Heart left ventricle (tissue), 16 donors: ENCODE data around the gene EHBP1L1. TPM values are rescaled to one million over a fixed set of nuclear protein-coding genes. Genes with fewer than 3 reads are reported as not detected.
A peak's percentile ranks its signal among the peaks of the same experiment; 100 is the strongest.

Source experiments
- ATAC-seq, 4 donors: fragments of 200-7000 bp; cut with Tn5 transposase; one replicate each; pipeline ENCODE4 v1.9.1; 2020 to 2022; ENCODE audit warnings: moderate library complexity in 4 of 4, mild to moderate bottlenecking in 3 of 4, moderate number of reproducible peaks in 1 of 4
- DNase-seq, 5 donors: peaks; one replicate each; pipeline ENCODE4 v3.0.0-alpha.2; 2020
- H3K27ac ChIP-seq, 12 donors: fragments of 200-600 bp; sonication (generic) in 4 of 12; one replicate each; pipeline versions ENCODE4 v1.5.0 to v1.8.0; 2016 to 2022; ENCODE audit warnings: mild to moderate bottlenecking in 2 of 12
- H3K27me3 ChIP-seq, 9 donors: fragments of 200-600 bp; sonication (generic) in 2 of 9; one replicate each; pipeline versions ENCODE4 v1.5.1 to v1.8.0; 2016 to 2022; ENCODE audit warnings: mild to moderate bottlenecking in 3 of 9
- H3K36me3 ChIP-seq, 9 donors: fragments of 200-600 bp; sonication (generic) in 2 of 9; one replicate each; pipeline versions ENCODE4 v1.5.0 to v1.8.0; 2018 to 2022; ENCODE audit warnings: mild to moderate bottlenecking in 2 of 9
- H3K4me1 ChIP-seq, 12 donors: fragments of 200-600 bp; sonication (generic) in 4 of 12; one replicate each; pipeline versions ENCODE4 v1.5.0 to v1.8.0; 2016 to 2022; ENCODE audit warnings: mild to moderate bottlenecking in 3 of 12
- H3K4me3 ChIP-seq, 12 donors: fragments of 200-600 bp; sonication (generic) in 4 of 12; one replicate each; pipeline versions ENCODE4 v1.5.0 to v1.8.0; 2017 to 2022; ENCODE audit warnings: mild to moderate bottlenecking in 9 of 12, moderate library complexity in 4 of 12
- H3K9me3 ChIP-seq, 12 donors: fragments of 200-600 bp; sonication (generic) in 4 of 12; one replicate each; pipeline versions ENCODE4 v1.5.0 to v1.8.0; 2016 to 2022; ENCODE audit warnings: mild to moderate bottlenecking in 1 of 12
- POLR2A ChIP-seq, 2 donors: fragments of 450-650 bp; IDR thresholded peaks; one replicate each; pipeline ENCODE4 v1.6.1; 2017; ENCODE audit warnings: antibody characterized with exemption in 2 of 2, mild to moderate bottlenecking in 2 of 2, moderate library complexity in 2 of 2
- WGBS, 4 donors: extraction: QIAGEN DNeasy Blood & Tissue Kit in 2 of 4; methylation state at CpG; one replicate each; pipeline versions ENCODE4 v1.1.5 to v1.1.7; 2013 to 2018; 5-methylcytosine and 5-hydroxymethylcytosine counted together
- intact Hi-C, 10 donors: fragments of 100-400 bp; cut with DNase I; formaldehyde crosslinking; loops; one replicate each; pipeline versions ENCODE4 v1.11.1 to v1.14.2; 2022
- polyA plus RNA-seq, 2 donors: library from polyadenylated mRNA; stranded (reverse); fragments of 200-250 nt; gene quantifications; one replicate each; pipeline ENCODE4 v1.2.3, GENCODE V29; 2013
- total RNA-seq, 9 donors: library from RNA; depleted of rRNA in 2 of 9; stranded (reverse); fragments of >200 nt in 2 of 9; fragmentation: NEBNext Ultra II Directional in 3 of 9; extraction: Animal tissue kit (Norgen Biotek cat#: 25700) in 3 of 9; gene quantifications; one replicate each; pipeline versions ENCODE4 v1.1.0 to v1.2.4, GENCODE V29; 2016 to 2023
- TF ChIP-seq, protein P1 (sequence below), 12 donors: fragments of 200-600 bp; sonication (generic) in 4 of 12; IDR thresholded peaks; one replicate each; pipeline versions ENCODE4 v1.5.0 to v1.8.0; 2018 to 2022; ENCODE audit warnings: antibody characterized with exemption in 12 of 12, mild to moderate bottlenecking in 5 of 12
- donor health status: ischemic (EF 13 %, LVEDD 7.1; RV severe dilation, severe dysfunction).
- donor health status: healthy with polysubstance abuse.
- donor health status: DM: no; HTN: yes; CAD: no.
- donor health status: DM: no; HTN: no; CAD: no.
- donor health status: ischemic (EF 25% LVEDD 6.9; RV normal size, moderate dysfunction).
- donor health status: ischemic (EF 25% LVEDD 5.7; RV mildly dilated, moderate dysfunction).
- donor health status: healthy.
- donor health status: DM: yes; HTN: yes; CAD: no.
- donor health status: ischemic (EF 35%, LVEDD 5.7; RV mildly dilated, moderate dysfunction).
- donor health status: nonischemic (EF 11% LVEDD 7.7; RV severe dilation, severe dysfunction).
- donor health status: DM: yes; HTN: yes; CAD: no.
- donor health status: PGD.
- donor health status: ischemic (EF 29% LVEDD 5.4; RV normal size, mild dysfunction).
- donor health status: nonischemic (EF 23%, LVEDD 6.1; RV moderate dilation, normal function).

EHBP1L1 gene
- total and polyA plus RNA-seq, 11 donors, result 37.4 to 144 (median 79.0) TPM

DNA sequence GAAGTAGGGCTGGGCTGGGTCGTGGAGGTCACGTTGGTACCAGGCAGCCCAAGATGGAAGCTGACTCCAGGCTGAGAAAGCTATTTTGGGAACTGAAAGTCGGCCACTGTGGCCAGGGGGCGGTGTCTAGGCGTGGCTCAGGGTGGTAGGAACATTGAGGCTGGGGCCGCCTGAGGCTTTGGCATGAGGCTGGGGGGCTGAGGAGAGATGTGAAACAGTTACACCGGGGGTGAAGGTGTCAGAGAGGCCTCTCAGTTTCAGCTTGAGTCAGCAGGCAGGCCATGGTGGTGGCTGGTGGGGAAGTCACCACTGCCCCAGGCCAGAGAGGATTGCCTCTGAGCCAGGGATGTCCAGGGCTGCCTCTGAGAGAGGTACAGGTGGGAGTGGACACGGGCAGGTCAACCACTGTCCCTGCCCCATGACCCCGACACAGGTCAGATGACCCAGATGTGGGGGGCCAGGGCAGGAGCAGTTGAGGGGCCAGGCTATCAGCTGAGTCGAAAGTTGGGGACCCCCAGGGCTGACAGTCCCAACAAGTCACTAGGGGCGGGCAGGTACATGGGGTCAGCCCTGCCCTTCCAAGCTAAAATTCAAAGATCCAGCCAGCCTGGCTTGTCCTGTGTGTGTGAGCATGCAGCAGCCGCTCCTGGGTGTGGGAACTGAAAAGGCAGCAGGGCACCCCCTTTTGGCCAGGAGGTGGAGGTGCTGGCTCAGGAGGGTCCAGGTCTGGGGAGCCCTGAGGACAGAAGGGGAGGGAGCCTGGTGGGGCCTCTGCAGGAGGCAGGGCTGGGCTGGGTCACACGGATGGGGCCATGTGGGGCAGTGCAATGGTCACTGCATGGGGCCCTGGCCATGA is 12.6 kb downstream of the EHBP1L1 start:
- DNase-seq (peak in 4 of 5 donors; percentile 70 to 79 (median 76)), ATAC-seq (peak; percentile 57 to 77 (median 71))
- Histone ChIP-seq H3K4me3 (peak overlapping the region in 1 of 12 donors; percentile 26), H3K36me3 (peaks cover 0 to 70% (median 47%) of the 10 kb centered on the region in 9 donors), H3K4me1 (peaks cover 6 to 75% (median 54%) of the 10 kb centered on the region in 12 donors), H3K9me3 (no peaks in the 10 kb centered on the region), H3K27ac (peak overlapping the region; percentile 21 to 90 (median 83)), H3K27me3 (no peaks in the 10 kb centered on the region)
- TF ChIP-seq POLR2A (IDR thresholded peaks at IDR 0.05), result no peak
- TF ChIP-seq, protein P1, sequence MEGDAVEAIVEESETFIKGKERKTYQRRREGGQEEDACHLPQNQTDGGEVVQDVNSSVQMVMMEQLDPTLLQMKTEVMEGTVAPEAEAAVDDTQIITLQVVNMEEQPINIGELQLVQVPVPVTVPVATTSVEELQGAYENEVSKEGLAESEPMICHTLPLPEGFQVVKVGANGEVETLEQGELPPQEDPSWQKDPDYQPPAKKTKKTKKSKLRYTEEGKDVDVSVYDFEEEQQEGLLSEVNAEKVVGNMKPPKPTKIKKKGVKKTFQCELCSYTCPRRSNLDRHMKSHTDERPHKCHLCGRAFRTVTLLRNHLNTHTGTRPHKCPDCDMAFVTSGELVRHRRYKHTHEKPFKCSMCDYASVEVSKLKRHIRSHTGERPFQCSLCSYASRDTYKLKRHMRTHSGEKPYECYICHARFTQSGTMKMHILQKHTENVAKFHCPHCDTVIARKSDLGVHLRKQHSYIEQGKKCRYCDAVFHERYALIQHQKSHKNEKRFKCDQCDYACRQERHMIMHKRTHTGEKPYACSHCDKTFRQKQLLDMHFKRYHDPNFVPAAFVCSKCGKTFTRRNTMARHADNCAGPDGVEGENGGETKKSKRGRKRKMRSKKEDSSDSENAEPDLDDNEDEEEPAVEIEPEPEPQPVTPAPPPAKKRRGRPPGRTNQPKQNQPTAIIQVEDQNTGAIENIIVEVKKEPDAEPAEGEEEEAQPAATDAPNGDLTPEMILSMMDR (IDR thresholded peaks at IDR 0.05), result peak; percentile 36 to 66 (median 54)
- WGBS, 4 donors, result 35 to 44% (median 40%) methylated on average over 11 to 13 of the region's 13 CpGs
- intact Hi-C loops, result loop anchor here in 6 of 10 donors (2.0 to 5.0 kb wide), 3 partner anchors 14 to 48 kb away; no protein-coding TSS in a partner anchor

DNA sequence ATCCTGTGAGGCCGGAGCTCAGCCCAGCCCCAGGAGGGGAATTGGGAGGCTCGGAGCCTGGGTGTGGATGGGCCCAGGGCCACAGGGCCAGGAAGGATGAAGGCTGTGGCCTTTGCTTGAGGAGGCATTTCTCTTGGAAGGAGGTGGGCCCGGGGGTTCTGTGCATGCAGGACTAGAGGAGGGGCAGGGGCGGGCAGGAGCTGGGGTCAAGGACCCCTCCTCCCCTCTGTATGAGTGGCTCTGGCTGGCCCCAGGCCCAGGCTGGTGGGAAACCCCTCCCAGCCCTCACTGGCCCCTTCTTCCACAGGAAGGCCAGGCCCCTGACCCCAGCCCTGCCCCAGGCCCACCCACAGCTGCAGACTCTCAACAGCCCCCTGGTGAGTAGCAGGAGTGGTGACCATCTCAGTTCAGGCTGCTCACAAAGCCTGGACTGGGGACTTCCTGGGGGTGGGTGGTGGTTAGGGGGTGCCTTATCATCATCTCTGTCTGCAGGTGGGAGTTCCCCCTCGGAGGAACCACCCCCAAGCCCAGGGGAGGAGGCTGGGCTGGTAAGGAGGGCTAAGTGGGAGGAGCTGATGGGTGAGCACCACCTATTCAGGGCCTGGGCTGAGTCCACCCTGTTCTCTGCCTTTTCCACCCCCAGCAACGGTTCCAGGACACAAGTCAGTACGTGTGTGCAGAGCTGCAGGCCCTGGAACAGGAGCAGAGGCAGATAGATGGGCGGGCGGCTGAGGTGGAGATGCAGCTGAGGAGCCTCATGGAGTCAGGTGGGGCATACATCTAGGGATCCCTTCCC is 13.8 kb downstream of the EHBP1L1 start:
- H3K36me3 ChIP-seq, result peaks cover 0 to 61% (median 42%) of the 10 kb centered on the region in 9 donors
- intact Hi-C loops, result loop anchor here in 7 of 10 donors (2.0 to 10.0 kb wide), 7 partner anchors 13 to 215 kb away; partner anchors contain the start of gene EHBP1L1 (in 1 of the 7)
- H3K27me3 ChIP-seq, result no peaks in the 10 kb centered on the region

DNA sequence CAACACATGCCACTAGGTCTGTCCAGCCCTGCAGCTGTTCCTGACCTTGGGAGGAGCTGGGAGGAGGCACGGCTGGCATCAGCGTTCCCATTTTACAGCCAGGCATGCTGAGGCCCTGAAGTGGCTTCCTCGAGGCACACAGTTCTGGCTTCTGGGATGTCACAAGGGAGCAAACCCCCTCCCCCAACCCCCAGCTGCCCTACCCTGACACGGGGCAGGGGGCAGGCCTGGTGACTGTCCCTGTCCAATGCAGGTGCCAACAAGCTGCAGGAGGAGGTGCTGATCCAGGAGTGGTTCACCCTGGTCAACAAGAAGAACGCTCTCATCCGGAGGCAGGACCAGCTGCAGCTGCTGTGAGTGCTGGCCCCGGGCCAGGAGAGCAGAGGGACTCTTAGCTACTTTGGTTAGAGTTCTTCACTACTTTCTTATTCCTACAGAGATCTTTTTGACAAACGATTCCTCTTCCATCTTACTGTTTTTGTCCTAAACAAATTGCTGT is 14.4 kb downstream of the EHBP1L1 start:
- TF ChIP-seq POLR2A (IDR thresholded peaks at IDR 0.05), result no peak
- TF ChIP-seq, protein P1 (IDR thresholded peaks at IDR 0.05), result no peak
- peaks cover 6 to 80% (median 62%) of the 10 kb centered on the region in 12 donors for H3K4me1 ChIP-seq
- peaks cover 0 to 57% (median 39%) of the 10 kb centered on the region in 9 donors for H3K36me3 ChIP-seq

More for the DNA sequence above, 13.8 kb downstream of the EHBP1L1 start:
- peaks cover 6 to 81% (median 58%) of the 10 kb centered on the region in 12 donors for H3K4me1 ChIP-seq
- DNase-seq (no peak), ATAC-seq (no peak)
- TF ChIP-seq, protein P1 (IDR thresholded peaks at IDR 0.05), result no peak
- no peak for TF ChIP-seq POLR2A (IDR thresholded peaks at IDR 0.05)
- 66 to 74% (median 68%) methylated on average over 6 to 9 of the region's 9 CpGs for WGBS, 4 donors
- no peak overlapping the region for H3K4me3 ChIP-seq
- peak overlapping the region in 8 of 12 donors; percentile 17 to 90 (median 82) for H3K27ac ChIP-seq
- no peaks in the 10 kb centered on the region for H3K9me3 ChIP-seq

More for the DNA sequence above, 14.4 kb downstream of the EHBP1L1 start:
- ATAC-seq, result no peak
- Histone ChIP-seq H3K9me3 (no peaks in the 10 kb centered on the region), H3K27me3 (no peaks in the 10 kb centered on the region), H3K27ac (peak overlapping the region in 2 of 12 donors; percentile 80 to 84), H3K4me3 (no peak overlapping the region)
- 44 to 67% (median 58%) methylated on average over 8 of the region's 8 CpGs for WGBS, 4 donors
- intact Hi-C loops, result loop anchor here in 4 of 10 donors (2.0 to 10.0 kb wide), 4 partner anchors 13 to 215 kb away; partner anchors contain the start of gene EHBP1L1 (in 1 of the 4)
- peak in 1 of 5 donors; percentile 71 for DNase-seq
